GM18502 (cell line): ENCODE results near the gene C17orf50.

ENCODE experiments used
- ATAC-seq: cut with Tn5 transposase; IDR thresholded peaks from one replicate; pipeline ENCODE4 v1.9.1; 2021; ENCODE audit warnings: mild to moderate bottlenecking; ENCODE audit not compliant: unreplicated experiment, poor library complexity

The C17orf50 gene

GRCh38 chr17:35732806-35733136 lies 27.9 kb upstream of the C17orf50 start:
- ATAC-seq, result no peak

- ATAC-seq, result no peak
These were observed 27.3 kb upstream of the C17orf50 start for GRCh38 chr17:35733366-35733765.

- no peak for ATAC-seq
These were observed 26.3 kb upstream of the C17orf50 start for GRCh38 chr17:35734396-35734795.

DNA sequence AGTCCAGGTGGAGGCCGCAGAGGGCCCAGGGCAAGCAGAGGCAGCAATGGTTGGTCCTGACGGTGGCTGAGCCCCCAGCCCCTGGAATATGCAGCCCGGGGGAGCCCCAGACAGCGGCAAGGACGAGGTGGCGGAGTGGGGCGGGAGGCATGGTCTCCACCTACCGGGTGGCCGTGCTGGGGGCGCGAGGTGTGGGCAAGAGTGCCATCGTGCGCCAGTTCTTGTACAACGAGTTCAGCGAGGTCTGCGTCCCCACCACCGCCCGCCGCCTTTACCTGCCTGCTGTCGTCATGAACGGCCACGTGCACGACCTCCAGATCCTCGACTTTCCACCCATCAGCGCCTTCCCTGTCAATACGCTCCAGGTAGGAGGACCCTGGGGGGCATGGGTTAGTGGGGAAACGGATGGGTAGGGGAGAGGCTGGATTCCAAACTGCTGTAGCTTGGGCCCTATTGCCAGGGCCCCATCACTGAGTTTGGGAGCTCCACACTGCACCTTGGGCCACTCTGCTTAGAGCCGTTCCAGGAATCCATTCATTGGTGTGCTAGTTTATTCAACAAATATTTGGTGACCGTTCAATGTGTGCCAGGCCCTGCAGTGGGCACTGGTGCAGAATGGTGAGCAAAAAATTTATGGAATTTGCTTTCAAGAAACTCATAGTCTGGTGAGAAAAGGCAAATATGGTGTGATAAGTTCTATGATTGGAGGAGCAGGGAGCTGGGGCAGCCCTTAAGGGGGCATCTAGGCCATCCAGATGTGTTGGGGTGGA lies 25.5 kb upstream of the C17orf50 start:
- ATAC-seq, result no peak

- no peak for ATAC-seq
These were observed 24.5 kb upstream of the C17orf50 start for GRCh38 chr17:35736236-35736635.

GRCh38 chr17:35738519-35739133 lies 22.1 kb upstream of the C17orf50 start:
- no peak for ATAC-seq

DNA sequence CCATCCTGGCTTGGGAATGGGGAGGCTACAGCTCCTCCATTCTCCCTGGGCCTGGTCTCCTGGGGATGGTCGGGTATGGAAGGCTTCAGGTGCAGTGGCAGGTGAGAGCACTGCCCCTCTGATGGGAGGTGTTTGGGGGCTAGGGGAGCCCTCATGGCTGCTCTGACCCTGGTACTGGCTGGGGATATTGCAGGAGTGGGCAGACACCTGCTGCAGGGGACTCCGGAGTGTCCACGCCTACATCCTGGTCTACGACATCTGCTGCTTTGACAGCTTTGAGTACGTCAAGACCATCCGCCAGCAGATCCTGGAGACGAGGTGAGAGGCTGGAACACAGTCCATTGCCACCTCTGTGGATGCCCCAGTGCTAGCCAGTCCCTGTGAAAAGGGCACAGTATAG lies 20.5 kb upstream of the C17orf50 start:
- ATAC-seq, result no peak

DNA sequence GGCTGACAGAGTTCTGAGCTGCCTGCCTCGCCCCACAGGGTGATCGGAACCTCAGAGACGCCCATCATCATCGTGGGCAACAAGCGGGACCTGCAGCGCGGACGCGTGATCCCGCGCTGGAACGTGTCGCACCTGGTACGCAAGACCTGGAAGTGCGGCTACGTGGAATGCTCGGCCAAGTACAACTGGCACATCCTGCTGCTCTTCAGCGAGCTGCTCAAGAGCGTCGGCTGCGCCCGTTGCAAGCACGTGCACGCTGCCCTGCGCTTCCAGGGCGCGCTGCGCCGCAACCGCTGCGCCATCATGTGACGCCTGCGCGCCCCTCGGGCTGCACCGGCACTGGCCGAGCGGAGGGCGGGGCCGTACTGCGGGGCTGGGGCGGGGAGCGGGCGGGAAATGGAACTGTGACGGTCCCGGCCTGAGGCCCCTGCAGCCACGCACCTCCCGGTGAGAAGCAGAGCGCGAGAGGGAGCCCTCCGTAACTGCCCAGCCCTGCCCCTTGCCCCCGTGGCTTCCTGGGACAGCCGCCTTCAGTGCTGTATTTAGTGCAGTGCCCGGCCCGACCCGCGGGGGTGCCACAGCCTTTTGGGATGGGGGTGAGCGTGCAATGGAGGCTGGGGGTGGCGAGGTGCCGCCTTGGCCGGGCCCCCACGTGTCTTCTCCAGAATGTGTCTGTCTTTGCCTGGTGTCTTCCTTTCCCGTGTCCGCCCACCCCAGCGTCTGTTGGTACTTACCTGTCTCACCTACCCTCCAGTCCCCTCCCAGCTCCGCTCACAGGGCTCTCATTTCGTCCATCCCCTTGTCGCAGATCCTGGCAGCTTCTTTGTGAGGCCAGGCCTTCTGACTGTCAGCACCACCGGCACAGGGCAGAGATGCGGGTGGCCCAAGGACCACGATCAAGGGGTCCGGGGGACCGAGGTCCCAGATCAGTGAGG lies 19.4 kb upstream of the C17orf50 start:
- ATAC-seq, result no peak

DNA sequence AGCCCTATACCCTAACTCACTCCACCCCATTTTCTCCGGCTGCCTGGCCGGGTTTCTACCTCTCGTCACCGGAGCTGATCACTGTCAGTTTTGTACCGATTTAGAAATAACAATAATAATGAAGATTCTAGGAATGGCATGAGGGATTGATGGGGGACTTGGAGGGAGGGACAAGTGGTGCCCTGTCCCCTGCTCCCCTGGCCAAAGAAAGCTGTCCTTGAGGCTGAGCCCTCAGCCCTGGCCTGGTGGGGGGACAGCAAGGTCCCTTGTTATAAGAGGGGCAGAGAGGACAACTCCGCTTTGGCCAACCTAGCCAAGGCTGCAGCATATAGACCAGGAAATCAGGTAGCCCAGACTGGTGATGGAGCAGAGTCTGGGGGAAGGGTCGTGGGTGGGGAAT lies 18.2 kb upstream of the C17orf50 start:
- no peak for ATAC-seq

- no peak for ATAC-seq
These were observed 17.7 kb upstream of the C17orf50 start for GRCh38 chr17:35742896-35743477.

- no peak for ATAC-seq
These were observed 16.9 kb upstream of the C17orf50 start for GRCh38 chr17:35743626-35744328.

DNA sequence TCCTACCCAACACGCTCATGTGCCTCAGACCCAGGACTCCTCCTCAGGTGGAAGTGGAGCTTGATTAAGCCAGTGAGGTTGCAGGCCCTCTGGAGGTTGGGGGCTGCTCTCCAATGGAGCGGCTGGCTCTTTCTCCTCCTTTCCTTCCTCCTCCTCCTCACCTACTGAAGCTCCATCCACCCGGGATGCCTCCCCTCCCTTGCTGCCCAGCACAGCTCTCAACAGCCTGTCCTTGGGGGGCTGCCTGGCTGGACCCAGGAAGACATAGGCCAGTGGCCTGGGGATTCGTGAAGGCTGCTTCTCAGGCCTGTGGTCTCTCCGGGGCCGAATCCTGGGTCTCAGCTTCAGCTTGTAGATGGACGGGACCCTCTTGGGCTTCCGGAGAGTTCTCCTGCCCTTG lies 15.9 kb upstream of the C17orf50 start:
- no peak for ATAC-seq

GRCh38 chr17:35745246-35745645 lies 15.4 kb upstream of the C17orf50 start:
- no peak for ATAC-seq

GRCh38 chr17:35745749-35746320 lies 14.9 kb upstream of the C17orf50 start:
- ATAC-seq, result no peak

DNA sequence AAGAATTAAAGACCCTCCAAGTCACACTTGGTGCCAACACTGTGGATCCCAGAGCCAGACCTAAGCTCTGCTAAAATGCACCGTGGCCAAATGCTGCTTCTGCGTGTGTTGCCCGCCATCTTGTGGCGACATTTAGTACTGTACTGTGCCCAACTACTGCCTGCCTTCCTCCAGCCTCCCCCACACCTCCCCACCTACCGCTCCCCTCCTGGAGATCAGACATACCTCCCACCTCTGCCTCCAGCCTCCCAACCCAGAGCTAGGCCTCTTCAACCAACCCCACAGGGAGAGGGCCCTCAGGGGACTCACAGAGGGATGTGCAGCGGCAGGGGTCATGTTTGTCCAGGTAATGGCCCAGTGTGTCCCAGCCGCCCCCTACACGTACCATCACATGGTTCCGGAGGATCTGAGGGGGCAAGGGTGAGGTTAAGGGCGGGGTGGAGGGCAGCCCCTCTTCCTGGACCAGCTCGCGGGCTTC lies 13.1 kb upstream of the C17orf50 start:
- no peak for ATAC-seq

DNA sequence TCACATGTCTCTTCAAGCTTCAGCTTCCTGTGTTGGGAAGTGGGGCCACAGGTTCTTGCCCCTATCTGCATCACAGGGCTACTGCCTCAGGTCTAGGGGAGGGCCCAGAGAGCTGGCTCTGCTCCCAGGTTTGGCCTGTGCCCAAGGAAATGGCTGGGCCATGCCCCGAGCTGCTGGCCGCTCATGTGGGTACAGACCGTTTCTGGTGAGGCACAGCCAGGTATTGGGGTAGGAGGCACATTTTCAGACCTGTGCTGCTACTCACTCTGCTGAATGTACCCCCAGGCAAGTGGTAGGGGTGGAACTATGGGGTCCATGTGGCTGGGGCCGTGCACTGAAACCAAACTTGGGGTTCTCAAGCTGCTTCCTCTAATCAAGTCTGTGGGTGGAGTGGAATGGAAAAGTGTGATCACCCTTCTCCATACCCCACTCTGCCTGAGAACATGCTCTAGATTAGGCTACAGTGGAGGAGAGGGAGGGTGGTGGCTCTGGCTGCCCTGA lies 12.3 kb upstream of the C17orf50 start:
- no peak for ATAC-seq

GRCh38 chr17:35748979-35749378 lies 11.7 kb upstream of the C17orf50 start:
- no peak for ATAC-seq

GRCh38 chr17:35749560-35750412 lies 10.9 kb upstream of the C17orf50 start:
- ATAC-seq, result no peak
